Right hindlimb (tissue), 1 donor: Measurements from ENCODE around the gene STAB1.

ENCODE experiments used
- DNase-seq: peaks from one replicate; pipeline ENCODE4 v3.0.0-alpha.2; 2018

The STAB1 gene

GRCh38 chr3:52537726-52538421 is 42.7 kb downstream of the STAB1 start:
- no peak for DNase-seq

DNA sequence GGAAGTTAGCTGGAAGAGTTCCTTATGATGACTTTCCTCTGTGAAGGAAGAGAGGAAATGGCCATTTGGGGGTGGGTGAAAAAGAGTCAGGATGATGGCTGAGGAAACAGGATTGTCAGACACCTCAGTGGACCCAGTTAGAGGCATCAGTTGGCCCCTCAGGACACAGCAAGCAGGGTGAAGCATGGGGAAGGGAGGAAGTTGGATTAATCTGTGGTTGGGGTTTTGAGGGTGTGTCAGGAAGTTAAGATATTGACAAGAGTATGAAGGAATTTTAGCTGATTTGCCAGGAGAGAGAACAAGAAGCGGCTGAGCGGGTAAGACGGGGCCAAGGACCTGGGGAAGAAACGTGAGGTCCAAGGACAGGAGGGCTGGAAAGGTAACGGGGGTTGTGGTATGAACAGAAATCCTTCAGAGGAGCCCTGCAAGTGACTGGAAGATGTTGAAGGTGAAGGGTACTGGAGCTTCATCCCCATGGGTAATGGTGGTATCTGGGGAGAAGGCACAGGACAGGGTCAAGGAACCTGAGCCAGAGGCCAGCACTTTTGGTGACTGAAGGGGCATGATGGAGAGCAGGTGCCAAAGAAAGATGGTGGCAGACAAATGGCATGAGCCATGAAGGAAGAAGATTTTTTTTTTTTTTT is 44.0 kb downstream of the STAB1 start:
- no peak for DNase-seq

- no peak for DNase-seq
These were observed 45.9 kb downstream of the STAB1 start for GRCh38 chr3:52541050-52541449.

DNA sequence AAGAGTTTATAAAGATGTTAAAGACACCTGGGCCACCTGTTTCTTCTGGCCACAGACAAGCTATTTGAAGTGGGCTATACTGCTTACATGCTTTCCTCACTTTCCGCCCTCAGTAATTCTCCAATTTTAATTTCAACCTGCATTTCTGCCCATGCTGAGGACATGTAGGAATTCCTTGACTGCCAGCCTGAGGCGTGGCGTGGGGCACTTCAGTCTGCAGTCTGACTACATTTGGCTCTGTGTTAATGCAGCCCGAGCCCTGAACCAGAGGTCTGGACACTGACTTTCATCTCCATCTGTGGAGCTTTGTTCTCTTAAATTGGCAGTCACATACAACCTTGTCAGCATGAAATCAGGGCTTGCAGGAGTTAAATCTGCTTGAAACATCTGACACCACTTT is 49.8 kb downstream of the STAB1 start:
- no peak for DNase-seq

DNA sequence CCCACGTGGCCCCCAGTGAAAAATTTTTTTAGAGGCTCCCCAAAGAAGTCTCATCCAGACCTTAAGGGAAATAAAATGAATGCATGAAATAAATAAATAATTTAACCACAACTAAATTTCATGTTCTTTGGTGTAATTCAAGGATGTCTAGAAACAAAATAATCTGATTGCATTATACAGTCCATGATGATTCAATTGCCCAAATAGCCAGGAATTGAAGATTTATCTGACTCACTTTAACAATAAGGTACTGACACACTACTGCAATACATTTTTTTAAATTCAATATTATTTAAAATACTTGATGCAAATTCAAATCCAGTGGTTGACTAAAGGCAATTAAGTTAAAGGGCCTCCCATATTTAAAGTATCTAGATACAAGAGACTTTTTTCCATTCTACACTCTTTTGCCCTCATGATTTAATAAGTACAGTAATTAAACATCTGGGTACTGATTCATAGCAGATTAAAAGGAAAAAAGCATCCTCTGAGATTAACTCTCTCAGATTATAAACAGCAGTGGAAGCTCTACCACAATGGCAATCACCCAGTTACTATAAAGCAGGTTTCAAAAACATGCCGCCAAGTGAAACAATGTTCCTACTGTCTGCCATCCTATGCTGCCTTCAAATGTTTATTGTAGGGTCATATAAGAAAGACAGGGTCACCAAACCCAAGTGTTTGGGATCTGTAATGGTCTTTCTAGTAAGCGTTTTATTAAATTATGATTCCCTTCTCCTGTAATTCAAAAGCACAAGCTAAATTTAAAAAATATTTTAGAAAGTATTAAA is 51.2 kb downstream of the STAB1 start:
- DNase-seq, result no peak

DNA sequence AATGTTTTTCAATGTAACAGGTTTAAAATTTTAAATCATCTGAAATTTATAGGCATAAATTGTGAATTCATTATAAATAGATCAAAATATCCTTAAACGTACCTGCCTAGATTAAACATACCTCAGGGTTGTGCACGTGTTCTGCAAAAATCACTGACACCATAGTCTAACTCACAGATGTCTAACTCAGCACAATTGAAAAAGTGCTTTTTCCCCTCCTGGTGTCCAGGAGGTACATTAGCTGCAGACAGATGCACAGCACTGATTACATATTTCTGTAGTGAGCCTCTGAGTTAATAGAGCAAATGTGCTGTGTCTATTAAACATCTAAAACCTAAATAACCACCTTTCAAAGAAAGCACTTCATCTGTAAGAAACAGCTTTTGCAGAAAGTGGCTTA is 52.0 kb downstream of the STAB1 start:
- no peak for DNase-seq

DNA sequence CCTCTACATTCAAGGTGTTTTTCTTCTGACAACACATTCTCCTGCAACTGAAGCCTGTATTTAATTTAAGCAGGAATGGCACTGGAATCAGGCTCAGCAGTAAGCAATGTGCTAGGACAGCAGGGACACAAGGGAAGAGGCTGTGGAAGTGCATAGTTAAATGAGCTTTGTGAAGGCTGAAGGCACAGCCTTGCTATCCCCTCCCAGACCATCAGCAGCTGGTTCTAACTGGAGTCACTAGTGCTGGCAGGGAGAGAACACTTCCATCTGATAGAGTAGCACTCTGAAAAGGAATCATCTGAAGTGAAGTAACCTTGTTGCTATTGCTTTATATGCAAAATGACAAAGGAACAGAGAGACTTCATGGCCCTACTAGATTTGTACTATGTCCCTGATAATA is 56.0 kb downstream of the STAB1 start:
- no peak for DNase-seq

- no peak for DNase-seq
These were observed 57.0 kb downstream of the STAB1 start for GRCh38 chr3:52552089-52552488.

DNA sequence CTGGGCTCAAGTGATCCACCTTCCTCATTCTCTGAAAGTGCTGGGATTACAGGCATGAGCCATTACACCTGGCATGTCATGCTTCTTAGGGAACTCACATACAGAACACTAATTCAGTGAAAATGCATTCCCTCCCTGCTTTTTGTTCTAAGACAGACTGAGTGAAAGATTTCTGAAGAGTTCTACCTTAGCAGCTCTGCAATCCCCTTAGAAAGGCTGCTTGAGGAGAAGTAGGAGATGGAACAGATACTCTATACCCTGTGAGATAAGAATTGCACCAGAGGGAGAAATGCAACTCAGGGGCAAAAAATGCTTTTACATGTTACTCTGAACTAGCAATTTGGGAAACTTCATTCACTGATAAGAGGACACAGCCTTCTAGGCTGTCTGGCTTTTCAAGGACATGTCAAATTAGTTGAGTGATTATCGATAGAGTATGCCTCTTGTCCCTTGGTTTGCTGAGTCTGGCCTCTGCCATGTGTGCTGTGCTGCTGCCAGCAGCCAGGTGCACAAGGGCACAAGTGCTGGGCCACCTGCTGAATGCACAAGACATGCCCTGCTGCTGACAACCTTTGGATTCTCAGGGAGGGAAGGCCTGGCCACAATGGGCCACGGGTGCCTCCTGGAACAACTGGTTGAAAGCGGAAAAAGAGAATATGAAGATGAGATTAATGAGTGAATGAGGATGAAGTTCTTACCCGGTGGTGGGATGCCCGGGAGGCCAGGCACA is 59.1 kb downstream of the STAB1 start:
- no peak for DNase-seq

DNA sequence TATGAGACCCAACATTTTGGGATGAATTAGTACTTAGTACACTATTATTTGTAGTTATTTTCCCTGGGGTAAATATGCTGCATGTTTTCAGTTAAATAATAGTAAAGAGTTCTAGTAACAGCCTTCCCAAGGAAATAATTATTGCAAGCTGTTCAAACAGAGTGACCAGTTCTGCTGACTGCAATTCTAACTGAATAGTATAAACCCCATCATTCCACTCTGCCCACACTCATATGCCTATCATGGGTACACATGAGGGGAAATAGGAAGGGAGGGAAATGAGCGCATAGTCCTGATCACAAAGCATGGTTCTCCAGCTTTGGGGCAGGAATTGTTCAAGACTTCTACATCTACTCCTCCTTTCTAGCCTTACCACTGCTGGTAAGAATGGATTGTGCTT is 59.9 kb downstream of the STAB1 start:
- no peak for DNase-seq

- no peak for DNase-seq
These were observed 62.1 kb downstream of the STAB1 start for GRCh38 chr3:52557011-52557960.

DNA sequence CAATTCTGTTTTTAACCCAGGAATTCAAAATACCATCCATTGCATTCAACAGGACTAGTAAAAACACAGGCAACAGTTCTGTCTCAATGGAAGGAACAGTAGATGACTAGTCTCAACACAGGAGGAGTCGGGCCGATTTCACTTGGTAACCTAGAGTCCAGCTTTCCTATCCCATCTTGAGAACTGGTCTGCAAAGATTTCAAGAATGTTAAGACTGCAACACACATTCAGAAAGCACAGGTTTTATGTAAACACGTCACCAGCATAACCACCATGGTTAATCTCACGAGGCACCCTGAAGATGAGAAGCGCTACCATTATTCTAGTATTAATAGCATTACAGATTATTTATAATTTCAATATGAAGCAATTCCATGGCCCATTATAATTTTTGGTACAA is 63.3 kb downstream of the STAB1 start:
- DNase-seq, result no peak

DNA sequence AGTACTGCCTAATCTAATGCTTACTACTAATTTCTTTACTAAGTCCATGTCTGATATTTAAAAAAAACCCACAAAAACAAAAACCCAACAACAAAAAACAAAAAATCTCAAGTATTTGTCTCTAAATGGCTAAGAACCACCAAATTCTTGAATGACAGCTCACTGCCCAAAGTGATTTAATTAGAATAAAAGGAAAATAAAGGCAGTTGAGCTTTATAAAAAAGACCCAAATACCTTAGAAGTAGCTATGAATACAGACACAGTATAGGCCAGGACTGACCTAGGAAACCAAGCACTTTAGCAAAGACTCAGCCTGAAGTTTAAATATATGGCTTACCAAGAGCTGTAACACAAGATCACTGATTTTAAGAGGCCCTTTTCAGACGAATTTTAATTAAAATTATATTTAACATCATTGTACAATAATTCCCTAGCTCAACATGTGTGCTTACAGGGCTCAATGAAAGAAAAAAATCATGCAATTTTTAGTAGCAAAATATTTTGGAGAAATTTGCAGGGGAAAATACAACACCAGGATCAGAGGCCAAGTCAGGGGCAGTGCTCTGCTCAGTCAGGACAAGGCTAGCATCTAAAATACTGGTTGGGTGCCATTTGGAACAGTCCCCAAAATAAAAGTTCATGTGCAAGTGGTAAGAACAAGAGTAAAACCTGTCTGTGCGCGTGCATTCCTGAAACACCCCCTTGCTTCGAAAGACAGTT is 66.0 kb downstream of the STAB1 start:
- no peak for DNase-seq

- no peak for DNase-seq
These were observed 68.8 kb downstream of the STAB1 start for GRCh38 chr3:52563984-52564383.

- DNase-seq, result no peak
These were observed 72.9 kb downstream of the STAB1 start for GRCh38 chr3:52568069-52568468.

DNA sequence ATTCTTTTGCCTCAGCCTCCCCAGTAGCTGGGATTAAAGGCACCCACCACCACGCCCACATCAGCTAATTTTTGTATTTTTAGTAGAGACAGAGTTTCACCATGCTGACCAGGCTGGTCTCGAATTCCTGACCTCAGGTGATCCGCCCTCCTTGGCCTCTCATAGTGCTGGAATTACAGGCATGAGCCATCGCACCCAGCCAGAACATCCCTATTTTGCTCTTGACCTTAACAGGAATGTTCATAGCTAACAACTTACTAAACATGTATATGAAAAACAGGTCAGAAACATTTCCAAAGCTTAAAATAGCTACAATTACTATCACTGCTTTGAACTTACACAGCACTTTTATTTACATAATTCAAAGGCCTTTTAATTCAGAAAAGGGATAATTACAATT is 74.9 kb downstream of the STAB1 start:
- DNase-seq, result no peak

GRCh38 chr3:52572221-52572620 is 77.1 kb downstream of the STAB1 start:
- DNase-seq, result no peak
